Tibial nerve (tissue), 4 donors: Measurements from ENCODE around the gene UGCG.

Source experiments
- CTCF ChIP-seq, 5 experiments: fragments of 200-600 bp in 3 of 5; fragments of 450-650 bp in 2 of 5; sonication (generic) in 3 of 5; IDR thresholded peaks; one replicate each; pipeline ENCODE4 v1.5.1; 2016 to 2019; ENCODE audit warnings: antibody characterized with exemption in 5 of 5, mild to moderate bottlenecking in 3 of 5, moderate library complexity in 2 of 5
- EP300 ChIP-seq, 2 donors: sonication (generic); formaldehyde crosslinking; IDR thresholded peaks; one replicate each; pipeline ENCODE4 v1.6.1; 2017; ENCODE audit warnings: antibody characterized with exemption in 2 of 2, mild to moderate bottlenecking in 1 of 2
- POLR2A ChIP-seq, 2 donors: fragments of 450-650 bp; IDR thresholded peaks; one replicate each; pipeline ENCODE4 v1.6.1; 2017; ENCODE audit warnings: antibody characterized with exemption in 2 of 2, mild to moderate bottlenecking in 2 of 2, moderate library complexity in 2 of 2

GRCh38 chr9:111925784-111926183 lies 29.2 kb downstream of the UGCG start:
- TF ChIP-seq POLR2A (IDR thresholded peaks at IDR 0.05) (no peak), CTCF (IDR thresholded peaks at IDR 0.05) (no peak), EP300 (IDR thresholded peaks at IDR 0.05) (no peak)
